HCT116 (cell line): Measurements from ENCODE around the gene TACC3.

ENCODE experiments used
- CEBPB ChIP-seq: IDR thresholded peaks from 2 replicates; pipeline ENCODE4 v1.6.1; 2012; ENCODE audit warnings: low read depth
- CTCF ChIP-seq, 3 experiments: fragments of 200-600 bp in 1 of 3; sonication (generic) in 1 of 3; IDR thresholded peaks in 2 of 3; conservative IDR thresholded peaks in 1 of 3; 2 replicates each; pipeline ENCODE4 v1.5.1; 2012 to 2017; ENCODE audit warnings: low read depth in 2 of 3, low read length in 2 of 3, antibody characterized with exemption in 1 of 3, borderline replicate concordance in 1 of 3, control low read depth in 1 of 3, mild to moderate bottlenecking in 1 of 3, mixed read lengths in 1 of 3, mixed run types in 1 of 3, moderate library complexity in 1 of 3; ENCODE audit not compliant: insufficient read depth in 1 of 3
- EZH2phosphoT487 ChIP-seq: fragments of 200-600 bp; IDR thresholded peaks from 2 replicates; pipeline ENCODE4 v1.6.1; 2018; ENCODE audit warnings: antibody characterized with exemption, borderline replicate concordance
- JUND ChIP-seq: IDR thresholded peaks from 2 replicates; pipeline ENCODE4 v1.6.1; 2012
- POLR2A ChIP-seq: IDR thresholded peaks from 2 replicates; pipeline ENCODE4 v1.7.0; 2011; ENCODE audit warnings: borderline replicate concordance; ENCODE audit not compliant: insufficient read depth, insufficient read length; ENCODE audit errors: extremely low read depth
- POLR2AphosphoS5 ChIP-seq: IDR thresholded peaks from 2 replicates; pipeline ENCODE4 v1.6.1; 2011; ENCODE audit warnings: mild to moderate bottlenecking, low read depth, low read length, moderate library complexity
- REST ChIP-seq: IDR thresholded peaks from 2 replicates; pipeline ENCODE4 v1.6.1; 2012; ENCODE audit warnings: low read depth
- SRF ChIP-seq: IDR thresholded peaks from 2 replicates; pipeline ENCODE4 v1.6.1; 2012; ENCODE audit warnings: low read depth
- ZBTB33 ChIP-seq: IDR thresholded peaks from 2 replicates; pipeline ENCODE4 v1.6.1; 2011; ENCODE audit warnings: mild to moderate bottlenecking, low read length, moderate library complexity; ENCODE audit not compliant: insufficient replicate concordance; ENCODE audit errors: extremely low read depth

GRCh38 chr4:1743975-1744374 is 22.7 kb downstream of the TACC3 start:
- TF ChIP-seq CTCF (IDR thresholded peaks at IDR 0.05 in 2 of 3, conservative IDR thresholded peaks at IDR 0.05 in 1 of 3; ENCODE audit: borderline replicate concordance in 1 of 3, insufficient read depth in 1 of 3, low read depth in 2 of 3, low read length in 2 of 3) (no peak), EZH2phosphoT487 (no peak), POLR2A (no peak), CEBPB (no peak), REST (no peak), POLR2AphosphoS5 (no peak), JUND (no peak), ZBTB33 (no peak), SRF (no peak)
